SK-N-MC (cell line): ENCODE data around the gene NDUFAF4.

Experiments used
- EZH2 ChIP-seq: fragments of 200-600 bp; sonication (generic); IDR thresholded peaks from one replicate; pipeline ENCODE4 v1.6.1; 2017; ENCODE audit warnings: antibody characterized with exemption
- FOXP2 ChIP-seq: optimal IDR thresholded peaks from 2 replicates; pipeline ENCODE3; 2011; ENCODE audit warnings: mild to moderate bottlenecking, moderate library complexity; ENCODE audit not compliant: insufficient read depth; ENCODE audit errors: extremely low read length, control extremely low read depth
- POLR2AphosphoS5 ChIP-seq: IDR thresholded peaks from 2 replicates; pipeline ENCODE4 v1.6.1; 2012; ENCODE audit warnings: mild to moderate bottlenecking, low read depth, low read length, borderline replicate concordance

DNA sequence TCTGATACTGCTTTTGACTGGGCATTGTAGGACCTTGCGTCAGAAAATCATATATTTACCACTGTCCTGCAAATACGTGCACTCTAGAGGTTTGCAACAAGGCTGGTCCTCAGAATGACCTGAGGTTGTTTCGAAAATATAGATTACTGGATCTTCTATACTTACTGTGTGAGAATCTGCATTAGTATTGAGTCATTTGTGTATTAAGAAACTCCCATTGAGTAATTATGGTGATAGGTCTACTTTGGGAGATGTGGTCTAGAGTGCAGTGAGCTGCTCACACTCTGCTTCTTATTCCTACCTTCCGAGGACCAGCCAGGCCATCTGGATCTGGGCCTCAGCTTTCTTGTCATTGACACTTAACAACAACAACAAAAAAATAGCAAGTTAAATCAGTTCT, 36.4 kb upstream of the NDUFAF4 start:
- no peak for TF ChIP-seq EZH2
- no peak for TF ChIP-seq POLR2AphosphoS5
- no peak for TF ChIP-seq FOXP2
